HuH-7 (cell line): ENCODE data around the gene PDE4D.
"Not testable (repeated sequence)": the region's sequence is repeated elsewhere in the genome, so short reads cannot be mapped to it uniquely, and the experiment has no call there.

Experiments used
- DNase-seq: peaks from one replicate; pipeline ENCODE4 v3.0.0; 2011; ENCODE audit warnings: low spot score

PDE4D gene

DNA sequence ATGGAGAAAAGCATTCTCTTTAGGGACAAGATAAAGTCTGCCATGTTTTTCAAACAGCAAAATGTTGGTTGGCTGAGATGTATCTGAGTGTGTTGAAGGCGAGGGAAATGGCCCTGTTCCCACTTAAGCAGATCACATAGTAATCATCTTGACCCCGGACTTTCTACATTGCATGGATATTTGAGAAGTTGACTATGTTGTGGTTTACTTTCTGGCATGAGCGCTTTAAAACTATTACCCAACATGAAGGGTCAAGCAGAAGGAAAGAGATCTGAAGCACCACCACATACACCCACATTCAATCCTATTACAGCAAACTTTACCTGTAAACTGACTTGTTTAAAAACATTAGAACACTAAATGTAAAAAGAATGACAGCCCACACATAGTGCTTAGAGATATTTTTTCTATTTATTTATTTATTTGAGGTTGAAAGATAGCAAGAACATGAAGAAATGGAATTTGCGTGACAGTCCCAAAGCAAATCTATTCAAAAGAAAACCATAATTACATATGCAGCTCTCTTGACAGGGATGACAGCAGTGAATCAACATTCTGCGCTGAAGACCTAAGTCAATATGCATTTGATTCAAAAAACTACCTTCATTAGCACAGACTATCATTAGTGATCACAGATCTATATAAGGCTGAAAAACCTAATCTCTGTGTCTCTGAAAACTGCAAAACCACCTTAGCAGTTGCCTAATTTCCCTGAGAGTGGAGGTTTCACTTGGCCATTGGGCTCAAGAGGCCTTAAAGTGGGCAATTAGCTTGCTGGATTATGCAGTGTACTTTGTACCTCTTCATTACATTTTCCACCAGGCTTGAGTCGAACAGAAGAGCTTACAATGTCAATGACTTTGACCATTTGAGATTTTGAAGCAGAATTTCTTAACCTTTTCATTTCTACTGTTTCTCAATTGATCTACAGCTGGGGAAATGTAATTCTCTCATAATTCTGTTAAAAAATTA, 195.0 kb downstream of the PDE4D start:
- no peak for DNase-seq

DNA sequence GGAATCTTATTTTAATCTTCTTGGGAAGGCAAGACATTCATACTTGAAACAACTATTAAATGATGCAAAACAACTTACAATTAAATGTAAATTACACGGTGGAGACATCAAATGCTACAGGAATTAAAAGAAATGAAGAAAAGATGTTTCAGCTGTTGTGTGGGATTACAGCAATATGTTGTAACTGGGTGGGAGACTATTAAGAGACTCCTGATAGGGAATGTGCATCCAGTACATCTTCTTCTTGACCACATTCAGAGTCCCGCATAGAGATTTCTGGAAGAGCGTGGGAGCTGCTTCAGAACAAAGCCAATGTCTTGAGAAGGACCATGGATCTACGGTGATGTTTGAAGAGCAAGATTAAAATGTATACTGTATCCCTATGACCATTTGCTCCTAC, 199.1 kb downstream of the PDE4D start:
- DNase-seq: no peak

DNA sequence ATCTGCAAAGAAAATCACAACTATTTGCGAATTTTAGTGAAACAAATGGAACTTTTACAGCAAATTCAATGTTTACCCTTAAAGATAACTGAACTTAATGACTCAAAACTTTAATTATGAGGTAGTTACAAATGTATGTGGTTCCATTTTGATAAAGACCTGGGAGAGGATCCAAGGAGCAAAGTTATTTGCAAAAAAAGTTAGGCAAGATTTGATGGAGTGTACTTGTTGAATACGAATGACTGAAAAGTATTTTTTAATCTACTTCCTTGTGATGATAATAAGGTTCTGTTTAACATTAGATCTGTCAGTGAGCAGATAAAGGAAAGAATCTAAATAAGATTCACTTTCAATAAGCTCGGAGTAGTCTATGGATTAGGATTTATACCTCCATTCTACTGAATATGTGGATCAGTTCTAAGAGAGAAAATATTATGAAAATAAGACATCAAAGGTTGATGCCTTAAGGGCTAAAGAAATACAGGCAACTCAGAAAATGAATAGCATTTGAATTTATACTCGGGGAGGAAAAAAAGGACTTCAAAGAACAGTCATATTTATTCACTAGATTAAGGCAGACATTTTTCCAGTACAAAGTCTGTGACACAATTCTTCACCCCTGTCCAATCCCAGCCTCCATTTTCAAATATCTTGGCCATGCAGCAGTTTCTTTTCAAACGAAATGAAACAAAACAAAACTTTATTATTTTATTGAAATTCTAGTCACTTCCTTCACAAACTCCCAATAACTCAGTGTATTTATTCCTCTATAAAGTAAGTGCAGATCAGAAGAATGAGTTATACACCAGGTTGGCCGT, 199.8 kb downstream of the PDE4D start:
- DNase-seq: no peak

DNA sequence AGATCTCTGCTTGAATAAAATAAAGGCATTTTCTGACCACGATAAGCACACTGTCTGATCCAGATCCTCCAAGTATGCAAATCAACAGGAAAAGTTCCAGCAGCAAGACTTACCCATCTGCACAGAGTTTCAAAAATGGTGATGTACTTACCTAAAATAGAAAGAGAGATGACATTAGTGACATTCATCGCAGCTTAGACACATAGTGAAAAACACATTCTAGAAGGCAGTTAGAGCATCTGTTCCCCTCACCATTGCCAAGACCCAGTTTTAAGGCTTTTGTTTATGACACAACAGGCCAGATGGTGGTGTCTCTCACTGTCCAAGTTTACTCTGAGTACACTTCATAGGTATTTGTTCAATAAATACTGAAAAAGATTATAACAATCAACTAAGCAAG, 207.7 kb downstream of the PDE4D start:
- no peak for DNase-seq

DNA sequence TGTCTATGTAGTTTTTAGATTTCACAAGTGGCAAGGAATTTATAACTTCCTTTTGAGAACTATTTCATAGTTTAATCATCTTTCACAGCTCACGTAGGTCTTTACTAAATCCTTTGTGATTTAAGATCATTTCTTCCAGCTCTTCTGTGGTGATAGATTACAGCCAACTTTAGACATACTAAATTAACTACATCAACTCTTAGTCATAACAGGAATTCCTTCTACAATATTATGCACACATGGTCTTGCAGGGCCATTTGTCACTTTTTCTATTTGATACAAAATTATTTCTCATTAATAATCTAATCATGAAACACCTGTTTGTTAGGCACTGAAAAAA, 208.4 kb downstream of the PDE4D start:
- no peak for DNase-seq

DNA sequence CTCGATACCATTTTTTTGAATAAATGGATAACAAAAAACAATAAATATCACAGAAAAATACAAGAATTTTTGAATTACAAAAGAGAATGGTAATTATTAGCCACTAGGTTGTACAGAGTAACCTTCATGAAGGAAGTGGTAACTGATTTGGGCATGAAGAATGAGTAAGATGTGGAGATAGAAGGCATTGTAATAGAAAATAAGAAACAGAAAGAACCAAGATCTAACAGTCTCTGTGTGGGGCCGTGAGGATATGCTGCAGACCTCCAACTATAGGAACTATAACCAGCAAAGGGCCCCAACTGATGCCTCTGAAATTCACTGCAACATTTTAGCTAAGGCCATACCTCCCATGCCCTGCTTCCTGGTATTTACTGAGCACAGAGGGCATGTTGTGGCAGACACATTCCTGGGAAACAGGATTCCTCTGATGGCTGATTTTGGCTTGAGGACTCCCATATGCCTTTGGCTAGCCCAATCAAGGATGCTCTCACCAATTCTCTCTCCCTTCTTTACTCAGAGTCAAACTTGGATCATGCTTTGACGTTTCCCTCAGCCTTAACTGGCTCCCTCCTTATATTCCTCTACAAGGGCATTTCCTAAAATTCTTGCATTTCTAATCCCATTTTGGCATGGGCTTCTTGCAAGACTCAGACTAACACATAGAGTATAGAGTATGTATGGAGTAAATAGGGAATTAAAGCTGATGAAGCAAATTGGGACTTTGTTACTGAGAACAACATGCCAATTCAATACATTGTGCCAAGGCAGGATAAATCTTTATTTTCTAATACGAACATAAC, 208.9 kb downstream of the PDE4D start:
- no peak for DNase-seq

DNA sequence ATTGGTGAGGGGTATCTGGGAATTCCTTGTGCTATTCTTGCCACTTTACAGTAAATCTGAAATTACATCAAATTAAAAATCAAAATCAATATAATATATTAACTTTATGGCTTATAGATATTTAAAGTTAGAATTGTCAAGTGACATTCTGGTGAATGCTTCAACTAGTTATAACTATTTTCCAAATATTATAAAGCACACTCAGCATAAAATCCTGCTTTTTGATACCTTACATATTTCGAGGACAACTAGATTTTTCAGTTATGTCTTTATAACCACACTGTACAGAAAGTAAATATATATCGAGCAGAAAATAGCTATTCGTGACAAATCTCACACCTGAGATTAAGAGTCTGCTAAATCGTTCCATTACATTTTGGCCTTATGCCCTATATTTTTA, 210.2 kb downstream of the PDE4D start:
- DNase-seq: no peak

DNA sequence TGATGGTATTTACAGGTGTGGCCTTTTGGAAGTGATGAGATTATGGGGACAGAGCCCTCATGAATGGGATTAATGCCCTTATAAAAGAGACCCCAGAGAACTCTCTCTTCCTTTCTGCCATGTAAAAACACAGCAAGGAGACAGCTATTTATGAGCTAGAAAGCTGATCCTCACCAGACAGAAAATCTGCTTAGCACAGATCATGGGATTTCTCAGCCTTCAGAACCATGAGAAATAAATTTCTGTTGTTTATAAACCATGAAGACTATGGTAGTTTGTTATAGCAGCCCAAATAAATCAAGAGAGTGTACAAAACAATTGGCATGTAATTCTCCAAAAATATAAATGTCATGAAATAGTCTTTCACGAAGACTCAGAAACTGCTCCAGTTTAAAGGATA, 211.0 kb downstream of the PDE4D start:
- DNase-seq: no peak

DNA sequence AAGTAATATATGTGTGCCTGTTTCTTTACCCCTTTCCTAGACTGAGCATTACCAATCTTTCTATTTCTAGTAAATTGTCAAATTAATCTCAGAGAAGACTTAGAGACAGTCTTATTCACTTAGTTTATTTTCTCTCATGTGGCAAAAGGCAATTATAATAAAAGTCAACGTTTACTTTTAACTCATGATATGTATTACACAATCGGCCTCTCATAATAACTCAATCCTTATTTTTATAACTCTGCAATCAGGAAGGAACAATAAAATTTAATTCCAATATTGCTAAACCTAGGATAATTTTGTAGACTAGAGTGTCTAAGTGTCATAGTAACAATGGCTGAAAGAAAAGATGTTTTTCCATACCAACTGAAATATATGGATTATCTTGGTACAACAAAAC, 214.6 kb downstream of the PDE4D start:
- DNase-seq: no peak

DNA sequence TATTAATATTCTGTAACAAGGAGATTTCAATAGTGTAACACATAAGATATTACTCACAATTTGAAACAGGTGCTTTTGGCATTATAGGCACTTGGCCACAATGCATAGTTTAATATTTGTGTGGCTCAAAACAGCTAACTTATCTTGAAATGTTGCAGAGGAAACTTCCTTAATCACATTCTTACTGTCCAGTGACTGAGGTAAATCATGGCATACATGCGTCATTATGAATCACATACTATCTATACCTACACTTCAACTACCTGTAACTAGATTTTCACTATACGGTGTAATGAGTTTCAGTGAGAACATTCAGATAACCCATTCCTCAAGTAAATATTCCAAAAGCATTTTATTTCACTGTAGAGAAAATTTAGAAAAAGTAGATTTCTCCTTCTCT, 218.8 kb downstream of the PDE4D start:
- no peak for DNase-seq

DNA sequence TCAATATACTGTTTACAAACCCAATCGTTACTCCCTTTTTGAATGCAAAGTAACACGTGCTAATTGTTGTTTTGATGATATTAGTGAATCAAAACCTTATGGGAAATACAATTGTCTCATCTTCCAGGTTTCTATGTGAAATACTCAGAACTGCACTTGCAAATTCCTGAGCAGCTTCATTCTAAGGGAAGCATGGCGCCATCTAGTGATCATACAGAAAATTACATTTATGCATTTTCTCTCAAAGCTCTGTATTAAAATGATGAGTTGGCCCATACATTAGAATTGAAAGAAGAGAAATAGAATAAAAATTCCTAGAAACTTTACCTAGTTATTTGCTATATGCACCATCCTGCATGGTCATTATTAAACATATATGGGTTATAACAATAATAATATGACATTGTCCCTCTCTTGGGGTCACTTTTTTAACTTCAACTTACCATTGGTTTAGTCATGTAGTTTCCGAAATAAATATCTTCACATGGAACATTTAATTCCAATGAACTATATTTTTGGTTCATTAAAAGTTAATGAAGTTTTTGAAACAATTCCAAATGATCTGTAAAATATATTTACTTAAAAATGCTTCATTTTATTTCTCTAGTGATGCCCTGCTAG, 220.0 kb downstream of the PDE4D start:
- DNase-seq: no peak

DNA sequence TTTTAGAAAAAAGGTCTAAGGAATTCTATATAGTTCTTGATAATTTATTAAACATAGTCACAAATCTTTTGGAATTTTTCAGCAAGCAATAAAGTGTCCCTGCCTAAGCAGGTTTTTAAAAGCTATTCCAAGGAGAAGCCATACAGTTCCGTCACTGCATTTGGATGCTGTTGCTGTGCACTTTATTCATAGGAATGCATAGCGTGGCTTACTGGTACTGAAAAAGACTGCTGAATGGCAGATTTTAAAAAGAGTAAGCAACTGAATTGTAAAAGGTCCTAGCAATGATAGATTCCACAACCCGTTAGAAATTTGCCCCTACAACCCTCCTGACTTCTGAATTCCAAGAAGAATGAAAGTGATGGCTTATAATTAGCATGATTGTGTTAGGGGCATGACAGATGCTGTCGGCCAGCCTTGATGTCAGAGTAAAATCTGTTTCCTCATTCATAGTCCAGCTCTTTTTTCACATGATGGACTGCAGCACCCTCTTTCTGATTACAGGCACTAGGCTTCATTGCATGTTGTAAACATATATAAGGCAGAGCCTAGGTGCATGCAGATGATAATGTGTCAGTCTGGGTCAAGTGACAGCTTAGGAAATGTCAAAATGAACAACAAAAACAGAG, 227.0 kb downstream of the PDE4D start:
- no peak for DNase-seq

DNA sequence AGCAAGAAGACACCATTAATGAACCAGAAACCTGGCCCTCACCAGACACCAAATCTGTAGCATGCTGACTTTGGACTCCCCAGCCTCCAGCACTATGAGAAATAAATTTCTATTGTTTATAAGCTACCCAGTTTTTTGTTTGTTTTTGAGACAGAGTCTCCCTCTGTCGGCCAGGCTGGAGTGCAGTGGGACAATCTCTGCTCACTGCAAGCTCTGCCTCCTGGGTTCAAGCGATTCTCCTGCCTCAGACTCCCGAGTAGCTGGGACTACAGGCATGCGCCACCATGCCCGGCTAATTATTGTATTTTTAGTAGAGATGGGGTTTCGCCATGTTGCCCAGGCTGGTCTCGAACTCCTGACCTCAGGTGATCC, 227.7 kb downstream of the PDE4D start:
- not testable (repeated sequence) for DNase-seq

DNA sequence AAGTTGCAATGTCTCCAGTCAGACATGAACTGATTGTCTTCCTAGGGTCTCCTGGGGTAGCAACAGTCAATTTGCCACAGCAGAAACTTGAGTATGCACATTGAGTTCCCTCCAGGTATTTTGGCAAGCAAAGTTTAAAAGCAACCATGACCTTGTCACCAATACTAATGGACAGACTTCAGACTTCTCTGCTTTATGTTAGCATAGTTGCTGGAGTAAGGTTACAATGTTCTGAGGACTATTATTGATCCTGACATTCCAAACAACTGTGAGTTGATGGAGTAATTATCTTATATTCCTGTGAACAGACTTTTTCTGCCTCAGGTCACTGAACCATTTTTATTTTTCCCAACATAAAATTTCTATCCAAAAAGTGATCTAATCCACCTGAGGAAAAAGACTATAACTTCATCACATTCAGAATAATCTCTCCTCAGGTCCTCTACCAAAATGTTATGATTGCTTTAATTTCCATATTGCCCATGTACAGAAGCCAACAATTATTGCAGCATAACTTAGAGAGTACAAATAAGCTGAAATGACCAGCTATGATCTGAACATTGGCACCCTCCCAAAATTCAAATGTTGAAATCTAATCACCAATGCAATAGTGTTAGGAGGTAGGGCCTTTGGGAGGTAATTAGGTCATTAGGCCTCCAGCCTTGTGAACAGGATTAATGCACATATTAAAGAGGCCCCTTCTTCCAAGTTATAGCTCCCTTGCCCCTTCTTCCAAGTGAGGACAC, 228.3 kb downstream of the PDE4D start:
- no peak for DNase-seq

DNA sequence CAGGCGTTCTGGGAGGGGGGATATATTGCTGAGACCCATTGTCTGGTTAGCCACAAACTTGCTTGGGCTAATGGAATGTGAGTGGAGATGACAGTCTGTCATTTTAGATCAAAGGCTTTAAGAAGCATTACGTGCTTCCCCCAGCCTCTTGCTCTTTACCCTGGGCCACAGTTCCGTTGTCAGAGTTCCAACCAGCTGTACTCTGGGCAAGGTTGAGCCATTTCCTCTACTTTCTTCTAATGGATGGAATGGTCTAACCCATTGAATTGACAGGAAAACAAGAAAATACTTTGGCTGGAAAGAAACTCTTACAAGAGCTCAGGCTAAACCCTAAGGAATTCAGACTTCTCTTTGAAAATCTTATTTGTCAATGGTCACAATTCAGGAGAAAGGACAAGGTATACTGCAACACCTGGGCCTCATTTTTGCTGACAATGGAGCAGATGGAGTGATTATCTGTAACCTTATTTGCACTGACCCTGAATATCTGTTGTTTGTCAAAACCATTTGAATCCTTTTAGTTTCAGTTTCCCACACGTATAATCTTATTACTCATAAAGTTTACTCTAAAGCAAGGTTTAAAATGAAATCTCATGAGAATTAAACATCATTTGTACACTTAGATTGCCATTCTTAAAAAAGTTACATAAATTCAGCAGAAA, 231.4 kb downstream of the PDE4D start:
- no peak for DNase-seq

DNA sequence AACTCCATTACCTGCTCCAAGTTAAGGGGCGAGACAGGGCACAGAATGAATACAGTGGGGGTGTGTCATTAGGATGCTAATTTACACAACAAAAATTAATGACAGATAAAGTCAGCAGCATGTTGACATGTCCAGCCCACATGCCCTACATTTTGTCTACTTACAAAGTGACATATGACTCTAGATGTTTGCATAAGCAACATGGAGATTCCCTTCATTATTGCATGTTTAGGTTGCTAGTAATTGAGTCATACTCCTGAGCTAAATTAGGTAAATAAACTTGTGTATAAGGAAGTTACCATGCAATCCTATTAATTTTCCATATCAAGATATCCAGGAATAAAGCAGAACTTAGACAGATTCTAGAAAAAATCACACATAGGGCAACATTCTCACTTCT, 232.2 kb downstream of the PDE4D start:
- DNase-seq: no peak

DNA sequence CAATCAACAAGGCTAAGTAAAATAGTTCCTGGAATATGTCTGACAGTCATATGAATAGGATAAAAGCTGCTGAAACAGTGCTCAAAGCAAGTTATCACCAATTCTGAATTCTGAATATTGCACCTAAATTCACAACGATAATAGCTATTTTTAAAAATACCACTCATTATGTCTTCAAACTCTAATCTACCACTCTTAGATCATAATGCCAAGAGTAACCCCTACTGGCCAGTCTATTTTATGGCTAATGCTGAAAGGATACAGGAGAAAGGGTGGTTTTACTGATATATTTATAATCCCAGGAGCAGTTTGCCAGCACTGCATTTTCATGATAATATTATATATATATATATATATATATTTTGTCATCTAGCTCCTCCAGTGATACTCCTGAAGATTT, 232.8 kb downstream of the PDE4D start:
- no peak for DNase-seq

DNA sequence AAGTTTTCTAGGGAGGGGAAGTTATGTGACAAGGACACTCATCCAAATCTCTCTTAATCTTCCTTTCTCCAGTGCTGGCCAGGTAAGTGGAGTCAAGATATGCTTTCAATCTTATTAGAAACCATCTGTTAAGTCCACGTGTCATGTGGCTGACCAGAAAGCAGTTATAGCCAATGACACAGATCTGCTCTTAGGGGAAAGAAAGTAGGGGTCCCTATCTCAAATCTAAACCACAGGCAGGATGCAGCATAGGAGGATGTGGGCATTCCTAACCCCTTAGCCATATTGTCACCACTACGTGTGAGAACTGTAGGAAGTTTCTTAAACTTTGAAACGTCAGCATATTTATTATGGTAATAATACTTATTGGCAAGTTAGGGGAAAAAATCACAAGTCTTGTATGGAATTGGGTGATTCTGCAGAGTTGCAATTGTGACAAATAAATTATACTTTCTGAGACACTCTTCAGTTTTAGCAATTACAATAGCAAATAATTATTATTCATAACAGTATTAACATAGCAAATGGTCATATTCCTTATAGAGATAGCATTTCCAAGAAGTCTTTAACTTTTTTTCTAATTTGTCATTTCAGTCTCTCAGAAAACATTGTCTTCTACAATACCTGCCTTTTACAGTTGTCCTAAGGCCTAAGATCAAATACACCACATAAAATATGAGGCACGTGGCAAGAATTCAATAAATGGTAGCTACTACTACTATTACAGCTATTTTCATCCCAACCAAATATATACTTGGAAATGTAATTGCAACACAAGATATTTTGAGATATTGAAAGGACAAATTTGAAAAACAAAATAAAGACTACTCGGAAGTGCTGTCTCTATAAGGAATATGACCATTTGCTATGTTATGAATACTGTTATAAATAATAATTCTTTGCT, 236.9 kb downstream of the PDE4D start:
- no peak for DNase-seq

DNA sequence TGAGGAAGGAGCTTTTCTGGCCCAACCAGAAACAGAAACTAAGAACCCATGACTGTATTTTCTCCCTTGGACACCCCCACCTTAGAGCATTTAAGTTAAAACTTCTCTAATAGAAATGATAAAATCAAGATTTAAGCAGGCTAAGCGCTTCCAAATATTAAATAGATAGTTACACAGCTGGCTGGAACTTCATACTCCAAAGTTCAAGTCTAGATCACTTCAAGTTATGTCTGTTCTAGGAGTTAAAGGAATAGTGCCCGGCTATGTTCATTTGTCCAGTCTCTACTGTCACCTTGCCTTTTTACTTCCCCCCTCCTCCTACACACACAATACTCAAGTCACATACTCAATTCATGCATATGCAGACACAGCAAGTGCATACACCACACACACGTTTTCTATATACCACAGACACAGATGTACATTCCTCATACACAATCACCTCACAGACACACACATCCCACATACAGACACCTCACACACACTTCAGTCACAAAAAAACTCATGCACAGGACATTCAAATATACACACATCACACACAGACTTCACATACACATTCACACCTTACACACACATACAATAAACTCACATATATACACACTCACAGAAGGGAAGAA, 237.7 kb downstream of the PDE4D start:
- DNase-seq: no peak
